HG03196 (cell line): ENCODE data around the gene ZFYVE28.

ENCODE experiments used
- ATAC-seq: cut with Tn5 transposase; IDR thresholded peaks from one replicate; pipeline ENCODE4 v1.9.1; 2021; ENCODE audit not compliant: unreplicated experiment

Gene ZFYVE28

DNA sequence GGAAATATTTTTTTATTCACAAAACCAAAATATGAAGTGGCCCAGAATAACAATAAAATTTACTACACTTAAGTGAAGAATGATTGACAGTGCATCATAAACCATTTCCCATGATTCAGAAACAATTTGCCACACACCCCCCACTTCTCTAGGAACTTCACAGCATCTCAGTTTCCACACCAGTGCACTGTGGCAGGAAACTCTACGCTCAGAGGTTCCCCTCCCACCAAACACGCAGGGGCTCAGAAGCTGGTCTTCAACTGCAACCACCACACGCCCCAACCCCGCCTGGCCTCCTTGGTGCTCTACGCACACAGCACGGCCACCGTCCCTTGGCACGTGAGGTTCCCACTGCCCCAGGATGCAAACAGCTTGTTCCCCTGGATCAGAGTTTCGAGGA lies 63.7 kb downstream of the ZFYVE28 start:
- ATAC-seq = no peak

DNA sequence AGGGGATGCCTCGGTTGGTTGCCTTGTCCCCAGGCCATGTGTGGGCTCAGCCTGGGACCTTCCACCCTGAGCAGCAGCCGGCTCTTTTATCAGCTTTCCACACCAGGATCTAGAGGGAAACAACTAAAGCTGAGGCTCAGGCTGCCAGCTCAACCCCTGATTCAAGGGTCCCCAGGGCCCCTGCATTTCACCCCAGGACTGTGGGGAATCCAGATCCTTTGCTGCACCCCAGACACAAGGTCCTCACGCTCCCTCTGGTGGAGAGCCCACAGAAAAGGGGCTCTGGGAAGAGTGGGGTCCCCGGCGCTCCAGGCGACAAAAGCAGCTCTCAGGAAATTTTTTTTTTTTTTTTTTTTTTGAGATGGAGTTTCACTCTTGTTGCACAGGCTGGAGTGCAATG lies 64.3 kb downstream of the ZFYVE28 start:
- no peak for ATAC-seq

DNA sequence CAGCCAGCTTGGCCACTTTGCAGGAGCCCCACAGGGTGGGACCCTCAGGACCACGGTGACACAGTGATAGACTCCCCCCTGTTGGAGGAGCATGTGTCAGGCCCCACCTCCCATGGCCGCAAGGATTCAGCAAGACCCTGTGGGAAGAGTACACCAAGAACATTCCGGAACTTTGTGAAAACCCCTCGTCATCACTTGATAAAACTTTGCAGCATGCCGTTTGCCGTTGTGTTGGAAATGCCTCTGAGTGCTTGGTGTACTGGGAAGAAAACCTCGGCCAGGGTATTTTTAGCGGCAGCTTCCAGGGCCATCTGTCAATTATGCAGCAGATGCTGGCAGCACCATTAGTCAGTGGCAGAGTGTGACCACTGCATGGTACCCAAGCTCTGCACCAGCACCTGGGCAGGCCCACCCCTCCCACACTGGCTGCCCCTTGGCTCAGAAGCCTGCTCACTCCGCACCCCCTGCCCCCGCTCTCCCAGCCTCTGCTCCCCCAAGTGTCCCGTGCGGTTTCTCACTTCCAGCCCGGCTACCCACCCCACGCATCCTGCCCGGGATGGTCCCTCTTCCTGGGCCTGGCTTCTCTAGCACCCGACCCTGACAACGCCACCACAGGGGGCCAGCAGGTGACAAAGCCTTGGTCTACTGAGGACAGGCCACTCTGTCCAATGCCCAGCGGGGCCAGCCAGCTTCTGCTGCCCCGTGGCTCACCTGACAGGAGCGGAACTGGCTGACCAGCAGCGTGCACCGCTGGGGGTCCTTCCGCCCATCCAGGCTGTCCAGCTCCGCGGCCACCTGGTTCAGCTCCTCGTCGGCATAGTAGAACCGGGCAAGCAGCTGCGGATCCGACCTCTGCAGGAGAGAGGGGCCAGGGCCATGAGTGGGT lies 65.0 kb downstream of the ZFYVE28 start:
- no peak for ATAC-seq

DNA sequence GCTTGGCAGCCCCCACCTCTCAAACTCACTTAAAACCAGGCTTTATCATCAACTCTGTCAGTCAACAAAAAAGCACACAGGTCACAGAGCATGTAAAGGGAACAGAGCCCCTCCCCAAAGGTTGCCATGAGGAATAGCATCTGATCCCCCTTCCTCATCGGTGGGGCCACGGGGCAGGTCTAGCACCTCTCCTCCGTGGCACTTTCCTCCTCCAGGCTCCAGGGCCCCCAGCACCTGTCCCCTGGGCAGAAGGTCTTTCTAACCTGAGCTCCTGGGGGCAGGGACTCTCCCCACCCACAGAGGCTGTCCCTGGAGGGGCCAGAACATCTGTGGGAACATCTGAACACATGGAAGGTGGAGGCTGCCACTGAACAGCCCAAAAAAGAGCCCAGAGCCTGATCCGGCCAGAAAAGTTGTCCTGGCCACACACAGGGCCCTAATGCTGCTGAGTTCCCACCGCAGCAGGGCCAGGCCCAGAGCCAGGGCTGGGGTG lies 65.7 kb downstream of the ZFYVE28 start:
- ATAC-seq = no peak

DNA sequence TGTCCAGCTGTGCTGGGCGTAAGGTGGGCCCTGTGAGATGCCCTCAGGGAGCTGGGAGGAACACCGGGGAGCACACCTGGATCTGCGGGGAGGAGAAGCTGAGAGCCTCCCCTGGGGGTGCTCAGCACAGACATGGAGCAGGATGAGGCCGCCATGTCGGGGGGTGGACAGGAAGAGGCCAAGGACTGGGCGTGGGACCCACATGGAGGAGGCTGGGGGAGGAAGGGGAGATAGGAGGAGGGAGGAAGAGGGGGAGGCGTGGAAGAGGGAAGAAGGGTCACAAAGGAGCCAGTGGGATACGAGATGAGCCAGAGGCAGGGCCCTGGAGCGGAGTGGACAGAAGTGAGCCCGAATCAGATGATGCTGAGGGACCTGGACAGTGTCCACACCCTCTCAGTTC lies 66.3 kb downstream of the ZFYVE28 start:
- ATAC-seq = no peak

DNA sequence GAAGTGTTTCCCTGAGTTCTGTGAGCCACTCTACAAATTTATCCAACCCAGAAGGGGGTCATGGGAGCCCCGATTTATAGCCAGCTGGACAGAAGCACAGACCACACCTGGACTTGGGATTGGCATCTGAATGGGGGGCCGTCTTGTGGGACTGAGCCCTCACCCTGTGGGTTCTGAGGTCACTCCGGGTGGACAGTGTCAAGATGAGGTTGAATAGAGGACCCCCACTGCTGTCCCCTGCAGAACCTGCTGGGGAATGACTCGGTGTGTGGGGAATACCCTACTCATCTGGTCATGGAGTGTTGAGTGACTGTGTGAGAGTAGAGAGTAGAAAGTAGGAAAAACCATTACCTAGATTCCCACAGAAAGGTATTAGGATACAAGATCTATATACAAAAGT lies 67.5 kb downstream of the ZFYVE28 start:
- ATAC-seq = no peak

DNA sequence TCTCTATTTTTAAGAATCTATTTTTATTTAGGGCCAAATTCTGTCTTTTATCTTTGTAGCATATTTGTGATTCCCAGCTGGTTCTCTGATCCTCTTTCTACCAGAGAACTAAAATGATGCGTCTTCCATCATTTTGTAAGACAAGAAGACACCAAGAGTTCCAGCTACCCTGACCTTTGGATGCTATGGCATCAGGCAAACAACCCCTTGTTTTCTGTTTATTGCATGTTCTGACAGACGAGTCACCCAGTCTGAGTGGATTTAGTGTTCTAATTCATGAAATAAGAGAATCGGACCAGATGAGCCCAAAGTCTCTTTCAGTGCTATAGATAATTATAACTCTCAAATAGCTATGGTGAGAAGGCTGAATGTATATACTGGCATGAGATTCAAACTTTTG lies 69.7 kb downstream of the ZFYVE28 start:
- no peak for ATAC-seq

DNA sequence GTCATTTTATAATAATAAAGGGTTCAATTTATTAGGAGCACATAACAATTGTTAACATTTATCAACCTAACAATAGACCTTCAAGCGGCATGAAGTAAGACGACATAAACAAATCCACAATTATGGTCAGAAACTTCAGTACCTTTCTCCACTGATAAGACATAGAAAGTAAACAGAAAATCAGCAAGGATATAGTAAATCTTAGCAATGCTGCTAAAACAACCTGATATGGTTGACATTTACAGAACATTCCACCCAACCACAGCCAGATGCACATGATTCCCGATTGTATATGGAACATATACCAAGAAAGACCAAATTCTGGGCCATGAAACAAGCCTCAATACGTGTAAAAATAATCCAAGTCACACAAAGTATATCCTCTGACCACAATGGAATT lies 71.3 kb downstream of the ZFYVE28 start:
- ATAC-seq = no peak

DNA sequence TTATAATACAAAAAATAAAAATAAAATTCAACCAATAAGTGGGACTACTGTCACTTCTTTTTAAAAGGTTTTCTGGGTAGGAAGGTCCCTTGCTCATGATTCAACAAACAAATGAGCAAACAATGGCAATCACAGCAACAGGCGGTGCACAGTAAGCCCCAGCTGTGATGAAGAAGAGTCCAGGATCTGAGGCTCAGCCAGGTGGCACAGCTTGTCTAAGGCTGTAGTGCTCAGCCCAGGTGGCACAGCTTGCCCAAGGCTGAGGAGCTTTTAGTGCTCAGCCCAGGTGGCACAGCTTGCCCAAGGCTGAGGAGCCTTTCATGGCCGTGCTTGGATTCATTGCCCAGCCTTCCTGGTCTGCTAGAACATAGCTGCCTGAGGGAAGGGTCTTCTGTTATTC lies 75.0 kb downstream of the ZFYVE28 start:
- ATAC-seq = no peak

DNA sequence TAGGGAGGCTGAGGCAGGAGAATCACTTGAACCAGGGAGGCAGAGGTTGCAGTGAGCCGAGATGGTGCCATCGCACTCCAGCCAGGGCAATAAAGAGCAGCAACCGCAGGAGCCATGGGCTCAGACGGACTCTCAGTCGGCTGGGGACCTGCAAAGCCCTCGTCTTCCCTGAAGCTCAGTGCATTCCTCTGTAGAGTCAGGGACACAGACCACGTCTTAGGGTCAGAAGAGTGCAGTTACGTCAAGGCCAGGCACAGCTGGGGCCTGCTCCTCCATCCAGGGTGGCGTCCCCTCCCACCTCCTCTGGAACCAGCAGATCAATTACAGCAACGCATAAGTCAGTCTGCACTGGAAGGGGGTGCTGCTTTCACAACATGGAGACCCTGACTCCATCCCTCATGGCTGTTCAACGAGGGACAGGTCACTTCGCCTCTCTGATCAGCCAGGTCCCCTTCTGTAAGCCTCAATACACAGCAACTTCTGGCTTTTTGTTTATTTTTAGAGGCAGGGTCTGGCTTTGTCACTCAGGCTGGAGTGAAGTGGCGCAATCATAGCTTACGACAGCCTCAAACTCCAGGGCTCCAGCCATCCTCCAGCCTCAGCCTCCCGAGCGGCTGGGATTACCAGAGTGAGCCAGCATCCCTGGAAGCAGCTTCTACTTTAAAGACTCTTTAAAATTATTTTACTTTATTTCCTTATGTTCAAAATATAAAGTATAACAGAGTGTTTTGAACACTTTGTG lies 76.4 kb downstream of the ZFYVE28 start:
- no peak for ATAC-seq

DNA sequence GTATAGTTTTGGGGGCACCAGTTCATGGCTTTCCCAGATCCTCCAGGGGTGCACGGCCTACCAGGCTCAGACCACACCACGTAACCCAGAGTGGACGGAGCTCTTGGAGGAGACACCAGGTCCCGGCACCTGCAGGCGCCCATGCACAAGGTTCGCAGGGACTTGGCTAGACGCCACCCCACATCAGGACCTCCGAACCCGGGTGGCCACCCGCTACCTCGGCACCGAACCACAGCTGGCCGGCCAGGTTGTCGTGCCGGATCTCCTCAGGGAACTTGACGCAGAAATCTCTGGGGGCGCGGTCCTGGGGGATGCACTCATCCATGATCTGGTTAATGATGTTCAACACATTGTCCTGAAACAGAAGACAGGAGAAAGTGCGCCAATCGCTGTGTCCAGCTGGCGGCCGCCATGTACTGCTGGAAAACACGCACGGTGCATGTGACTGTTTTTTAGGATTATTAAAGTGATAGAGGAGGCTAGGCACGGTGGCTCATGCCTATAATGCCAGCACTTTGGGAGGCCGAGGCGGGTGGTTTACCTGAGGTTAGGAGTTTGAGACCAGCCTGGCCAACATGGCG lies 77.1 kb downstream of the ZFYVE28 start:
- no peak for ATAC-seq

DNA sequence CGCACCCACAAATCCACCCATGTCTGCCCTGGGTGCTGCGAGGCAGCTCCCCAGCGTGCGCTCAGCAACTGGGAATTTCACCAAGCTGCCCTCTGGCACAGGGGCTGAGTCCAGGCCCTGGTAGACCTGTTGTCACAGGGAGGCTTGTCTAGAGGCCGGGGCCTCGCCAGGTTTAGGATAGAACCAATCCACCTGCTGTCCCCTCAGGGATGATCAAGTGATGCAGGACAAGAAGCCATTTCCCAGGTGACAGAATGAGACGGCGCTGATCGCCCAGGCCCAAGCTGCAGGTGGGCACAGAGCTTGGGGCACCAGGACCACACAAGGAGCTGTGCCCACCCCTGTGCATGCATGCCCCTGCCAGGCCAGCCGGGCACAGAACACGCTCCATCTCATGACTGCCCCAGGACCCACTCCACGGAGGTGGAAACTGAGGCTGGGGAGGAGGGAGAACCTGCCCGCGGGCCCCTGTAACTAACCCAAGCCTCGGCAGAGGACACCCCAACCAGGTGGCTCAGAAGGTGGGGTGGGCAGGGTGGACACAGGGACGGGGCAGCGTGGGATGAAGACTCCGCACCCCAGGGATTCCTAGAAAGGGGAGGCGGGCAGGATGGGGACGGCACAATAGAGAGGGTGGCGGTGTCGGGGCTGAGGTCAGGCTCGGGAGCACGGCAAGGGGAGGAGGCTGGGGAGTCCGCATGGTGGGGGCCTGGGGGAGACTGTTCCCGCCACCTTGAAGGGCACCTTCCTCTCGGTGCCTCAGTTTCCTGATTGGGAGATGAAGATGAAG lies 78.0 kb downstream of the ZFYVE28 start:
- ATAC-seq = no peak

DNA sequence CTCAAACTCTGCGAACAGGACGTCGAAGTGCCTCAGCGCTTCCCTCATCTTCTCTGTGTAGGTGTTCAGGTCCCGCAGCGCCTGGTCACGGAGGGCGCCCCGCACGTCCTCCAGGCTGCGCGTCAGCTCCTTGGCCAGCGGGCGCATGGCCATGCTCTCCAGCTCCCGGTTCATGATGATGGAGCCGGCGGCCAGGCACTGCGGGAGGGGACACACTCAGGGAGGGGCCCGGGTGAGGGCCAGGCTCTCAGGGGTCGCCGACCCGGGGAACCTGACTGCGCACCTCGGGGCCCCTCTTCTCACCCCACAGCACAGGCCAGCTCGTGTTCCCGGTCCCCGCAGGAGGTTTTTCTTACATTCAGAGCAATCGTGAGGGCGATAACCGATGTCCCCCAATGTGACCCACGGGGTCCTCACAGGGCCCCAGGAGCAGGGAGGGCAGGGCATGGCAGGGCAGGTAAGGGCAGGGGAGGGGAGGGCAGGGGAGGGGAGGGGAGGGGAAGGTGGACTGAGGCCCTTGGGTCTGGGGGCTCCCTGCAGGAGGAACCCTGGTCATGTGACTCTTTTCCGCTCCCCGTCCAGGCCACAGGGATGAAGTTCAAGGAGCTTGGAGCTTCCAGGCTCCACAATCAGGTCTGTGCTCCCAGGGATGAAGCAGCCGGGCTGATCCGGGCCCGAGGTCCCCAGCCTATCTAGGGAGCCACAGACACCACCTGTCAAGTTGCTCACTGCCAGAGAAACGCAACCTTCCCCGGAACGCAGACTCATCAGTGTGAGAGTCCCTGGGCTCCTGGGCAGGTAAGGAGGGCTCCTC lies 78.8 kb downstream of the ZFYVE28 start:
- no peak for ATAC-seq

DNA sequence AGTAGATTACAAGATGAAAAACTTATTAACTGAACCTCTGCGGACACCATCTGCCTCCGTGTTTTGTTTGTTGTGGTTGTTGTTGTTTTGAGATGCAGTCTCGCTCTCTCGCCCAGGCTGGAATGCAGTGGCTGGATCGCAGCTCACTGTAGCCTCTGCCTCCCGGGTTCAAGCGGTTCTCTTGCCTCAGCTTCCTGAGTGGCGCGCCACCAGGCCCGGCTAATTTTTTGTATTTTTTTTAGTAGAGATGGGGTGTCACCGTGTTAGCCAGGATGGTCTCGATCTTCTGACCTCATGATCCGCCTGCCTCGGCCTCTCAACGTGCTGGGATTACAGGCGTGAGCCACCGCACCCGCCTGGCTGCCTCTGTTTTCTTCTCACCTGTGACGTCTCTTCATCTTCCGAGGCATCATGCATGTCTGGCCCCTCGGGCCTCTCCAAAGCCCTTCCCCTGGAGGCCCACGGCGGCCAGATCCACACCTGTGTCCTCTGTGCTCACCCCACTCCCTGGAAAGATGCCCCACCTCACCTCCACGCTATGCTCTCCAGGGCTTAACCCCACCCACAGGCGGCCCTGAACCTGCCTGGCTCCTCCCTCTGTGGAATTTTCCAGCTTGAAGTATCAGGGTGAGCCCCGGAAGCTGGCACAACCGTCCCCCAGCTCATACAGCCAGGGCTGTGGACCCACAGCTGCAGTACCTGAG lies 79.5 kb downstream of the ZFYVE28 start:
- ATAC-seq = no peak

DNA sequence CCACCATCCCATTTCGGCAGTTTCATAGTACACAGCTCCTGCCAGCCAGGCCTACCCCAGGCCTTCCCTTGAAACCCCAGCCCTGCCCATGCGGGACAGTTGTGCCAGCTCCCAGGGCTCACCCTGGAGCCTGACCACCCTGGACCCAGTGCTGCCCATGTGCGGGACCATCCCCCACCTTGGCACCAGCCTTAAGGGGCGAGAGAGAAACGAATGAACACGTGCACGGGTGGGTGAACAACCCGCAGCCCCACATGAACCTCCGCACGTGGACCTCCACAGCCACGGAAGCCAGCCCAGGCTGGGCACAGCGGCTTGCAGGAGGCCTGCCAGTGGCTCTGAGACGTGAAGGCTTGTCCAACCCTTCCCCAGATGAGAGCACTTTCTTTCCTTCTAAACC lies 80.5 kb downstream of the ZFYVE28 start:
- ATAC-seq = no peak

DNA sequence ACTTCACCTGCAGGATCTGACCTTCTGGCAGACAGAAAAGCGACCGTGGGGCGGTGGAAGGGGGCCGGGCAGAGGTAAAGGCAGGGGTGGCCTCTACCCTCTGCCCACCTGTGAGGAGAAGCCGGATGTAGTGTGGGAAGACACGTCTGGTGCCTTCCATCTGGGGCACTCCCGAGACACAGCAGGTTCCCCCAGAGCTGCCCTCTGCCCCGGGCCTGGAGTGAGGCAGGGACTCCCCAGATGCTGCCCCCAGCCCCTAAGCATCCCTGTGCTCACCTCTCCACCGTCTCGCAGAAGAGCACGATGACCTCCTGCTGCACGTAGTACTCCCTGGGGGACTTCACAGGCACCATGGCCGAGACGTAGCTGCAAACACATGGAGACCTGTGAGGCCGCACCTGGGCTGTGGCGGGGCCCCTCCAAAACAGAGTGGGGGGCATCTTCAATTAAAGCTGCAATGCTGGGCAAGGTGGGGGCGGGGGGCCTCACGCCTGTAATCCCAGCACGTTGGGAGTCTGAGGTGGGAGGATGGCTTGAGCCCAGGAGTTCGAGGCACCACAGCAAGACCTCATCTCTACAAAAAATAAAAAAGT lies 81.2 kb downstream of the ZFYVE28 start:
- no peak for ATAC-seq

DNA sequence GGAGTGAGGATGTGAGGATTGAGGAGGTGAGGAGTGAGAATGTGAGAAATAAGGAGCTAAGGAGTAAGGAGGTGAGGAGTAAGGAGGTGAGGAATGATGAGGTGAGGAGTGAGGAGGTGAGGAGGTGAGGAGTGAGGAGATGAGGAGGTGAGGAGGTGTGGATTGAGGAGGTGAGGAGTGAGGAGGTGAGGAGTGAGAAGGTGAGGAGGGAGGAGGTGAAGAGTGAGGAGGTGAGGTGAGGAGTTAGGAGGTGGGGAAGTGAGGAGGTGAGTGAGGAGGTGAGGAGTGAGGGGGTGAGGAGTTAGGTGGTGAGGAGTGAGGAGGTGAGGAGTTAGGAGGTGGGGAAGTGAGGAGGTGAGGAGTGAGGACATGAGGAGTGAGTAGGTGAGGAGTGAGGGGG lies 81.8 kb downstream of the ZFYVE28 start:
- no peak for ATAC-seq

DNA sequence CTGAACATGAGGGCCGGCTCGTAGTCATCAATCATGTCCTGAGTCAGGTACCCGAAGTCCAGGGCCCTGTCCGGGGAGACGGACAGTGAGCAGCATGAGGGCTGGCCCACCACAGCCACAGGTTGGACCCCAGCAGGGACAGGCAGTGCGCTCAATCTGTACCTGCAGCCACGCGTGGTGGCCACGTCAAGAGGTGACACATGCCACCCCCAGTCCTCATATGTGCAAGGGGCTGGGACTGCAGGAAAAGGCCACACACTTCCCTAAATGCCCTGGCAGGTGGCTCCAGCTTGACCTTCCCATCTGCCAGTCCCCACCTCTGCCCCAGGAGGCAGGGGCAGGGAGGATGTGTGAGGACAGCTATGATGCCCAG lies 82.7 kb downstream of the ZFYVE28 start:
- no peak for ATAC-seq
